ENCODE results near the gene KIR3DL2. TPM values are rescaled to one million over a fixed set of nuclear protein-coding genes. Genes with fewer than 3 reads are reported as not detected.
"Not testable (repeated sequence)": the region's sequence is repeated elsewhere in the genome, so short reads cannot be mapped to it uniquely, and the experiment has no call there.

The KIR3DL2 gene
- total RNA-seq, 6 donors from 2014 or later = 0.20 to 0.55 (median 0.41) TPM; not detected in 2

DNA sequence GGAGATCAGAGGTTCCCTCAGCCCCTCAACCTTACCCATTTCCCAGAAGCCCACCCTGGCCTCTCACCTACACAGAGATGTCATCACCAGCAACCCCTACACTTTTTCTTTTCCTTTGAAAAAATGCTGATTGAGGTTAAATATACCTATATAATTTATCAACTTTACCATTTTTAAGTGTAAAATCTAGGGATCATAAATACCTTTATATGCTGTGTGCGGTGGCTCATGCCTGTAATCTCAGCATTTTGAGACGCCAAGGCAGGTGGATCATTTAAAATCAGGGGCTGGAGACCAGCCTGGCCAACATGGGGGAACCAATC lies 43.8 kb upstream of the KIR3DL2 start:
- Histone ChIP-seq H3K27ac (no peak overlapping the region), H3K4me3 (no peak overlapping the region), H3K27me3 (no peaks in the 10 kb centered on the region), H3K4me1 (no peaks in the 10 kb centered on the region), H3K36me3 (no peaks in the 10 kb centered on the region), H3K9me3 (no peaks in the 10 kb centered on the region)
- TF ChIP-seq EP300 (IDR thresholded peaks at IDR 0.05) = no peak
- TF ChIP-seq POLR2AphosphoS5 (IDR thresholded peaks at IDR 0.05) = no peak
- TF ChIP-seq, protein P1, sequence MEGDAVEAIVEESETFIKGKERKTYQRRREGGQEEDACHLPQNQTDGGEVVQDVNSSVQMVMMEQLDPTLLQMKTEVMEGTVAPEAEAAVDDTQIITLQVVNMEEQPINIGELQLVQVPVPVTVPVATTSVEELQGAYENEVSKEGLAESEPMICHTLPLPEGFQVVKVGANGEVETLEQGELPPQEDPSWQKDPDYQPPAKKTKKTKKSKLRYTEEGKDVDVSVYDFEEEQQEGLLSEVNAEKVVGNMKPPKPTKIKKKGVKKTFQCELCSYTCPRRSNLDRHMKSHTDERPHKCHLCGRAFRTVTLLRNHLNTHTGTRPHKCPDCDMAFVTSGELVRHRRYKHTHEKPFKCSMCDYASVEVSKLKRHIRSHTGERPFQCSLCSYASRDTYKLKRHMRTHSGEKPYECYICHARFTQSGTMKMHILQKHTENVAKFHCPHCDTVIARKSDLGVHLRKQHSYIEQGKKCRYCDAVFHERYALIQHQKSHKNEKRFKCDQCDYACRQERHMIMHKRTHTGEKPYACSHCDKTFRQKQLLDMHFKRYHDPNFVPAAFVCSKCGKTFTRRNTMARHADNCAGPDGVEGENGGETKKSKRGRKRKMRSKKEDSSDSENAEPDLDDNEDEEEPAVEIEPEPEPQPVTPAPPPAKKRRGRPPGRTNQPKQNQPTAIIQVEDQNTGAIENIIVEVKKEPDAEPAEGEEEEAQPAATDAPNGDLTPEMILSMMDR (IDR thresholded peaks at IDR 0.05) = no peak
- no peak for TF ChIP-seq POLR2A (IDR thresholded peaks at IDR 0.05)
- 55 to 68% methylated on average over 2 of the region's 2 CpGs for WGBS, 2 donors
- ATAC-seq (ENCODE audit: low FRiP score in 2 of 2) (no peak), DNase-seq (no peak)

DNA sequence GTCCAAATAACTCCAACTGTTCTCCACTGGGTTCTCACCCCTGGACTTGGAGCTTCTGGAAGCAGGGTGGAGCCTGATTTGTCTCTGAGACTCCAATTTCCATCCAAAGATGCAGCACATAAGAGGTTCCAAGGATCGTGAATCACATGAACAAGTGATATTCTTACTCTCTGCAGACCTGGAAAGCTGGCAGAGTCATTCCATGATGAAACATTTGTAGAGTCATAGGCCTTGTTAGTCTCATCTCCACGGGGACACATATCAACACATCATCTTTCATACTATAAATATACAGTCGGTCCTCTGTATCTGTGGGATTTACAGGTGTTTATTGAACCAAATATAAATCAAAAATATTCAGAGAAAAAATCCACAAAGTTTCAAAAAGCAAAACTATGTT lies 35.7 kb upstream of the KIR3DL2 start:
- H3K27me3 ChIP-seq; DNase-seq; H3K9me3 ChIP-seq; H3K4me3 ChIP-seq; H3K27ac ChIP-seq; H3K36me3 ChIP-seq; ATAC-seq (ENCODE audit: low FRiP score in 2 of 2); H3K4me1 ChIP-seq: not testable (repeated sequence)
- WGBS, 2 donors = 75 to 80% methylated on average over 3 of the region's 3 CpGs

DNA sequence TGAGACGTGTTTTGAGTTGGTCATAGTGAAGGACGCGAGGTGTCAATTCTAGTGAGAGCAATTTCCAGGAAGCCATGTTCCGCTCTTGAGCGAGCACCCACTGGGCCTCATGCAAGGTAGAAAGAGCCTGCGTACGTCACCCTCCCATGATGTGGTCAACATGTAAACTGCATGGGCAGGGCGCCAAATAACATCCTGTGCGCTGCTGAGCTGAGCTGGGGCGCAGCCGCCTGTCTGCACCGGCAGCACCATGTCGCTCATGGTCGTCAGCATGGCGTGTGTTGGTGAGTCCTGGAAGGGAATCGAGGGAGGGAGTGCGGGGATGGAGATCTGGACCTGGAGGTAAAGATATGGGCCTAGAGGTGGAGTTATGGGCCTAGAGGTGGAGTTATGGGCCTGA lies 34.0 kb upstream of the KIR3DL2 start, which contains the start of gene KIR3DL1:
Gene KIR3DL1, plus strand, starts transcription at position 218 of the 400 bp plus-strand sequence.
- H3K27me3 ChIP-seq; H3K4me3 ChIP-seq; ATAC-seq (ENCODE audit: low FRiP score in 2 of 2); H3K9me3 ChIP-seq; H3K4me1 ChIP-seq; H3K36me3 ChIP-seq; H3K27ac ChIP-seq; DNase-seq: not testable (repeated sequence)
- 91 to 93% methylated on average over 17 of the region's 17 CpGs for WGBS, 2 donors

GRCh38 chr19:54817670-54818536 lies 32.3 kb upstream of the KIR3DL2 start:
- Histone ChIP-seq H3K27ac (no peak overlapping the region), H3K9me3 (no peaks in the 10 kb centered on the region), H3K4me3 (no peak overlapping the region), H3K27me3 (no peaks in the 10 kb centered on the region), H3K36me3 (no peaks in the 10 kb centered on the region), H3K4me1 (no peaks in the 10 kb centered on the region)
- TF ChIP-seq, protein P1 (IDR thresholded peaks at IDR 0.05) = no peak
- no peak for TF ChIP-seq EP300 (IDR thresholded peaks at IDR 0.05)
- no peak for TF ChIP-seq POLR2AphosphoS5 (IDR thresholded peaks at IDR 0.05)
- TF ChIP-seq POLR2A (IDR thresholded peaks at IDR 0.05) = no peak
- ATAC-seq (ENCODE audit: low FRiP score in 2 of 2) (no peak), DNase-seq (no peak)
- WGBS, 2 donors = 82 to 86% methylated on average over 14 to 15 of the region's 15 CpGs

DNA sequence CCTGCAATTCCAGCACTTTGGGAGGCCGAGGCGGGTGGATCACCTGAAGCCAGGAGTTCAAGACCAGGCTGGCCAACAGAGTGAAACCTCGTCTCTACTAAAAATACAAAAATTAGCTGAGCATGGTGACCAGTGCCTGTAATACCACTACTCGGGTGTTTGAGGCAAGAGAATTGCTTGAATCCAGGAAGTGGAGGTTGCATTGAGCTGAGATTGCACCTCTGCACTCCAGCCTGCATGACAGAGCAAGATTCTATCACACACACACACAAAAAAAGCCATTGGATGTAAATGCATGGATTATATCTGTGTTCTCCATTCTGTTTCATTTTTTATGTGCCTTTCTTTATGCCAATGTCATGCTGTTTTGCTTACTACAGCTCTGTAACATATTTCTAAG lies 25.8 kb upstream of the KIR3DL2 start:
- peak in 1 of 2 donors; percentile 34 for DNase-seq
- not testable (repeated sequence) for H3K27me3 ChIP-seq; H3K36me3 ChIP-seq; ATAC-seq (ENCODE audit: low FRiP score in 2 of 2); H3K4me3 ChIP-seq; H3K4me1 ChIP-seq; H3K9me3 ChIP-seq; H3K27ac ChIP-seq
- WGBS, 2 donors = 64 to 66% methylated on average over 4 of the region's 4 CpGs

GRCh38 chr19:54825326-54825725 lies 24.9 kb upstream of the KIR3DL2 start:
- H3K27ac ChIP-seq = peak overlapping the region in 1 of 4 donors; percentile 52
- H3K9me3 ChIP-seq; H3K27me3 ChIP-seq; H3K4me1 ChIP-seq; H3K4me3 ChIP-seq; H3K36me3 ChIP-seq; ATAC-seq (ENCODE audit: low FRiP score in 2 of 2): not testable (repeated sequence)
- DNase-seq = peak in 1 of 2 donors; percentile 66
- 33 to 55% methylated on average over 5 to 7 of the region's 7 CpGs for WGBS, 2 donors

DNA sequence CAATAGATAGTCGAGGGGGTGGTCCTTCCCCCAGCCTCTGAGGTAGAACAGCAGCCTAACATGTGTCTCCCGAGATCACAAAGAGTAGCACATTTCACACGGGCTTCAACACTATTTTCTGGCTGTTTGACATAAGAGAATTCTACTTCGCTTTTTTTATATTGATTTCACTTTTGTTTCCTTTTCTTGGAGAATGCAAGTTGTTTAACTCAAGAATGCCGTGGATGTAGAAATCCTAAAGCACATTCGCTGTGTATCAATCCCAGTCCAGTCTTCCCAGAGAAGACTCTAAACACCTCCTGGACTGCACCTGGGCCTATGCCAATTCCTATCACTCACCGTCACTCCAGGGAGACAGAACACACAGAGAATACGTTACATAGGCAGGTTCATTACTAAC lies 22.2 kb upstream of the KIR3DL2 start:
- not testable (repeated sequence) for H3K4me3 ChIP-seq; H3K4me1 ChIP-seq; H3K9me3 ChIP-seq; H3K27ac ChIP-seq; DNase-seq; ATAC-seq (ENCODE audit: low FRiP score in 2 of 2); H3K36me3 ChIP-seq; H3K27me3 ChIP-seq
- 68 to 80% methylated on average over 8 of the region's 8 CpGs for WGBS, 2 donors

- not testable (repeated sequence) for H3K9me3 ChIP-seq
- 93 to 94% methylated on average over 12 to 14 of the region's 14 CpGs for WGBS, 2 donors
Measured at GRCh38 chr19:54832496-54832895, 17.7 kb upstream of the KIR3DL2 start, which contains the start of gene KIR2DS4. KIR2DS4 (plus strand) TSS chr19:54832676.

GRCh38 chr19:54835126-54835525 lies 15.1 kb upstream of the KIR3DL2 start:
- H3K36me3 ChIP-seq; ATAC-seq (ENCODE audit: low FRiP score in 2 of 2); H3K4me3 ChIP-seq; H3K27ac ChIP-seq; H3K9me3 ChIP-seq; H3K4me1 ChIP-seq; H3K27me3 ChIP-seq; DNase-seq: not testable (repeated sequence)
- WGBS, 2 donors = 76 to 80% methylated on average over 5 of the region's 5 CpGs

More at GRCh38 chr19:54832496-54832895, 17.7 kb upstream of the KIR3DL2 start, which contains the start of gene KIR2DS4:
- H3K27ac ChIP-seq; H3K4me1 ChIP-seq; H3K4me3 ChIP-seq; DNase-seq; H3K36me3 ChIP-seq; ATAC-seq (ENCODE audit: low FRiP score in 2 of 2); H3K27me3 ChIP-seq: not testable (repeated sequence)

- not testable (repeated sequence) for DNase-seq; H3K9me3 ChIP-seq; ATAC-seq (ENCODE audit: low FRiP score in 2 of 2); H3K27ac ChIP-seq; H3K4me3 ChIP-seq; H3K4me1 ChIP-seq; H3K27me3 ChIP-seq; H3K36me3 ChIP-seq
- WGBS, 2 donors = 45 to 46% methylated on average over 2 of the region's 2 CpGs
Measured at GRCh38 chr19:54837522-54837921, 12.7 kb upstream of the KIR3DL2 start.

DNA sequence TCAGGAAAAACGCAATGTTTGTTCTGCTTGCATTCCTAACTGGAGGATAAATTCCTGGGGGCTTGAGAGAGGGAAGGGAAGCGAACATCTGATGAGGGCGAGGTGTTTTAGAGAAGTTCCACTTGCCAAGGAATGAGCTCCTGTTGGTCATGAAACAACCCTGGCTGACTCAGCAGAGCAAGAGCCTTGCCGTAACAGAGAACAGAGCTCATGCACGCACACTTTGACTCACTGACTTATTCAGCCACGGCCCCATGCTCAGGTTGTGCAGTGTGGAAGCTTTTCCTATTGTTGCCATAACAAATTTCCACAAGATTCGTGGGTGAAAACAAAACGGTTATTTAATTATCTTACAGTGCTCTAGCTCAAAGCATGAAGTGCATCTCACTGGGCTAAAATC lies 7.1 kb upstream of the KIR3DL2 start:
- H3K4me3 ChIP-seq; H3K9me3 ChIP-seq; DNase-seq; H3K4me1 ChIP-seq; ATAC-seq (ENCODE audit: low FRiP score in 2 of 2); H3K27me3 ChIP-seq; H3K36me3 ChIP-seq; H3K27ac ChIP-seq: not testable (repeated sequence)
- 71 to 72% methylated on average over 8 of the region's 8 CpGs for WGBS, 2 donors

Data from upper lobe of left lung (tissue), 6 donors.